ENCODE measurements around the gene DLX6. TPM values are rescaled to one million over a fixed set of nuclear protein-coding genes. Genes with fewer than 3 reads are reported as not detected.

DLX6 gene
- total RNA-seq, 2 donors from 2014 or later: not detected

DNA sequence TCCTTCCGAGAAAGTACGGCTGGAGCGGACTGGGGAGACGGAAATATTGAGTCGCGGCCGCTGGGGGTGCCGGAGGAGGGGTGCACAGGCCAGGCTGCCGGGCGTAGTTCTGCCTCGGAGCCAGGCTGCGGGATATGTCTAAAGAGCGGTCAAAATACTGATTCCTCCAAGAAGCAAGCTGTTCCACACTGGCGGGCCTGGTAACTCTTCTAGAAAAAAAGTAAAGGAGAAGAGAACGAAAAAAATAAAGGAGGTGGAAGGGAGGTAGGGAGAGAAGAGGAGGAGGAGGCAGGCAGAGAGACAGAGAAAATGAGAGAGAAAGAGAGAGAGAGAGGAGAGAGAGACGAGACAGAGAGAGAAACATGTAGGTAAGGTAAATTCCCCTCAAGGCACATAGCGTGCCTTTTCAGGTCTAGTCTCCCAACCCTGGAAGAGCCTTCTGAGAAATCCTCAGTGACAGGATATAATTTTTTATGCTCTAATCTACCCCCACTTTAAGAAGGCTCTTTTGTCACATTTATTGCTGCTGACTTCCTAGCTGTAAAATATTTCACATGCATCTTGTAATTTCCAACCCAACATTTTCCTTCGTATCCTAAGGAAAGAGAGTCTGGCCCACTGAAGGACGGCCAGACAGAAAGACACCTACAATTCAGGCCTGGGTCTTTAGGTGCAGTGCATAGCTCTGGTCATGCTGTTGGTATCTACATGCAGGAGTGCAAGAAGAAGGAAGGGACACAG lies 13.6 kb downstream of the DLX6 start:
- peaks cover 42% of the 10 kb centered on the region for H3K27me3 ChIP-seq (replicated peaks; ENCODE audit: insufficient read depth)
- H3K9me3 ChIP-seq: no peaks in the 10 kb centered on the region
- TF ChIP-seq, protein P1, sequence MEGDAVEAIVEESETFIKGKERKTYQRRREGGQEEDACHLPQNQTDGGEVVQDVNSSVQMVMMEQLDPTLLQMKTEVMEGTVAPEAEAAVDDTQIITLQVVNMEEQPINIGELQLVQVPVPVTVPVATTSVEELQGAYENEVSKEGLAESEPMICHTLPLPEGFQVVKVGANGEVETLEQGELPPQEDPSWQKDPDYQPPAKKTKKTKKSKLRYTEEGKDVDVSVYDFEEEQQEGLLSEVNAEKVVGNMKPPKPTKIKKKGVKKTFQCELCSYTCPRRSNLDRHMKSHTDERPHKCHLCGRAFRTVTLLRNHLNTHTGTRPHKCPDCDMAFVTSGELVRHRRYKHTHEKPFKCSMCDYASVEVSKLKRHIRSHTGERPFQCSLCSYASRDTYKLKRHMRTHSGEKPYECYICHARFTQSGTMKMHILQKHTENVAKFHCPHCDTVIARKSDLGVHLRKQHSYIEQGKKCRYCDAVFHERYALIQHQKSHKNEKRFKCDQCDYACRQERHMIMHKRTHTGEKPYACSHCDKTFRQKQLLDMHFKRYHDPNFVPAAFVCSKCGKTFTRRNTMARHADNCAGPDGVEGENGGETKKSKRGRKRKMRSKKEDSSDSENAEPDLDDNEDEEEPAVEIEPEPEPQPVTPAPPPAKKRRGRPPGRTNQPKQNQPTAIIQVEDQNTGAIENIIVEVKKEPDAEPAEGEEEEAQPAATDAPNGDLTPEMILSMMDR (IDR thresholded peaks at IDR 0.05): no peak
- ATAC-seq (ENCODE audit: insufficient number of reproducible peaks, low FRiP score, low read depth) (no peak), DNase-seq (ENCODE audit: low spot score) (no peak)
- no peak overlapping the region for H3K4me3 ChIP-seq
- no peak overlapping the region for H3K27ac ChIP-seq
- peaks cover 4 to 37% of the 10 kb centered on the region in 2 donors for H3K4me1 ChIP-seq (ENCODE audit: control insufficient read depth in 1 of 2, low read depth in 2 of 2)
- no peaks in the 10 kb centered on the region for H3K36me3 ChIP-seq

DNA sequence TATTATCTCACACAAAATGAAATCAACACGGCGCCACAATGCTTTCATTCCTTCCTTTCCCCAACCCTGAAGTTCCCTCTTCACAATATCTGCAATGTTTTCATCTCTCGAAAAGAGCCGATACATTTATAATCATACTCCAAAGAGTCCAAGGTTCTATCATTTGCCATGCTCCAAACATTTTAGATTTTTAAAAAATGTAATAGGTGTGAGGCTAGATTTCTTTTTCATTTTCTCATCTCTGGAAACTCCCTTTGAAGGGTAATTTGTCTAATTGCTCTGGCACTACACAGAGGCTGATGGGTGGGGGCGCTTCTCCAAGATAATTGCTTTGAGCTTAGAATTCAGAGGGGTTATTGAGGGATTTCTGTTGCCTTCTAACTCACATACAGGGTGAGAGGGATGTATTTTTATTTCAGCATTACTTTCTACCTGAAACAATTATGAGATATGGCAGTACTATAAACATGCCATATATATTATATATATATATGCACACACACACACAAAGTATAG lies 14.4 kb downstream of the DLX6 start:
- H3K36me3 ChIP-seq: no peaks in the 10 kb centered on the region
- ATAC-seq (ENCODE audit: insufficient number of reproducible peaks, low FRiP score, low read depth) (no peak), DNase-seq (ENCODE audit: low spot score) (no peak)
- H3K4me1 ChIP-seq (ENCODE audit: control insufficient read depth in 1 of 2, low read depth in 2 of 2): peaks cover 8 to 45% of the 10 kb centered on the region in 2 donors
- H3K27ac ChIP-seq: no peak overlapping the region
- no peak overlapping the region for H3K4me3 ChIP-seq
- TF ChIP-seq, protein P1 (IDR thresholded peaks at IDR 0.05): no peak
- no peaks in the 10 kb centered on the region for H3K9me3 ChIP-seq
- peaks cover 38% of the 10 kb centered on the region for H3K27me3 ChIP-seq (replicated peaks; ENCODE audit: insufficient read depth)

DNA sequence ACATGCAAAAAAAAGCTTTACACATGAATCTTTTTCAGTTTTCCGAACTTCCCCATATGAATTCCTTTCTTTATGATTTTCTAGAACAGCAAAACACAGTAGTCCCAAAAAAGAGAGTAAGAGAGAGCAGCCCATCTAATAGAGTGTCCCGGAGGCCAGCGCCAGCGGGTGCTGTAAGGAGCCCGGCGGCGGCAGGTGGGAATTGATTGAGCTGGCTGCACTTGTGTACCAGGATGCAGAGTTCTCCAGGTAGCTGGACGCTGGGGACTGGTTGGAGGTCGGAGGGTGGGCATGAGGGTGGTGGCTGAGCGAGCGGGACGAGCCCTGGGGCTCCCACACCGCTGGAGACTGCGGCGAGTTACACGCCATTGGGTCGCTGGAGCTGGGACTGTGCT lies 15.2 kb downstream of the DLX6 start:
- DNase-seq (ENCODE audit: low spot score) (no peak), ATAC-seq (ENCODE audit: insufficient number of reproducible peaks, low FRiP score, low read depth) (no peak)
- Histone ChIP-seq H3K9me3 (no peaks in the 10 kb centered on the region), H3K36me3 (no peaks in the 10 kb centered on the region), H3K27ac (no peak overlapping the region), H3K4me1 (ENCODE audit: control insufficient read depth in 1 of 2, low read depth in 2 of 2) (peaks cover 8 to 49% of the 10 kb centered on the region in 2 donors), H3K4me3 (no peak overlapping the region), H3K27me3 (replicated peaks; ENCODE audit: insufficient read depth) (peaks cover 38% of the 10 kb centered on the region)
- TF ChIP-seq, protein P1 (IDR thresholded peaks at IDR 0.05): no peak

DNA sequence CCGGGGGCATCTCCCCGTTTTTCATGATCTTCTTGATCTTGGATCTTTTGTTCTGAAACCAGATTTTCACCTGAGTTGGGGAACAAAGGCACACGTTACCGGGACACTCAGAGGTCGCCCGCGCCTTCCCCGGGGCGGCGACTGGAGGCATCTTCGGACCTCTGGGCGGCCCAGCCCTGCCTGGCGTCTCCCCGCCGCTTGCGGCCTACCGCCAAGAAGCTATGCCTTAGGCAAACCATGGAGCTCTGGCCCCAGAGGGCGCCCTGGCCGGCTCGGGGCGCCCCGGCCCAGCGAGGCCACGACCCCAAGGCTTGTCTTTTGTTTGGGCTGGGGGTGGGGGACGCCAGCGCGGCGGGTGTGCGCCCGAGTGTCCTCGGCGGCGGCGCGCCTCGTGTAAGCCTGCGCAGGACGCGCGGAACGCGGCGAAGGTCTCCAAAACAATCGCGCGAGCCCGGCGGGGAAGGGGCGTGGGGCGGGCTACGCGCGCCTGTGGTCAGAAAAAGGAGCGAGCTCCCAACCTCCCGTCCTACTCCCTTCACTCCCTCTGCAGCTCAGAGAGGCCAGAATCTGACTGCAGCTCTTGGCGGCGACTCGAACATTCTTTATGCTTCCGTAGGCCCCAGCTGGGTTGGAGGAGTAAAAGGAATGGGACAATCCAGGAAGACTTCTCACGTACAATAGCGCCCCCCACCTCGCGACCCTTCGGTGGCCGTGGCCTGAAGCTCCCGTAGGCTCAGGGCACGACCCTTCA lies 15.8 kb downstream of the DLX6 start:
- Histone ChIP-seq H3K9me3 (no peaks in the 10 kb centered on the region), H3K27ac (no peak overlapping the region), H3K27me3 (replicated peaks; ENCODE audit: insufficient read depth) (peaks cover 38% of the 10 kb centered on the region), H3K4me3 (peak overlapping the region; percentile 39), H3K36me3 (no peaks in the 10 kb centered on the region), H3K4me1 (ENCODE audit: control insufficient read depth in 1 of 2, low read depth in 2 of 2) (peaks cover 8 to 50% of the 10 kb centered on the region in 2 donors)
- no peak for DNase-seq (ENCODE audit: low spot score)
- ATAC-seq (ENCODE audit: insufficient number of reproducible peaks, low FRiP score, low read depth): no peak
- TF ChIP-seq, protein P1 (IDR thresholded peaks at IDR 0.05): no peak

Measured in thoracic aorta (tissue), 2 donors.